GM21367 (cell line): ENCODE measurements around the gene KHDRBS1.
"Not testable (repeated sequence)": the region's sequence is repeated elsewhere in the genome, so short reads cannot be mapped to it uniquely, and the experiment has no call there.

ENCODE experiments used
- ATAC-seq: cut with Tn5 transposase; IDR thresholded peaks from one replicate; pipeline ENCODE4 v1.9.1; 2021; ENCODE audit not compliant: unreplicated experiment

KHDRBS1 gene

GRCh38 chr1:32013386-32014198 lies at the start of gene KHDRBS1:
TSS of gene KHDRBS1 (plus strand) at chr1:32013868. CDS start at chr1:32013996, 128 bp downstream.
- peak; percentile 70 for ATAC-seq

DNA sequence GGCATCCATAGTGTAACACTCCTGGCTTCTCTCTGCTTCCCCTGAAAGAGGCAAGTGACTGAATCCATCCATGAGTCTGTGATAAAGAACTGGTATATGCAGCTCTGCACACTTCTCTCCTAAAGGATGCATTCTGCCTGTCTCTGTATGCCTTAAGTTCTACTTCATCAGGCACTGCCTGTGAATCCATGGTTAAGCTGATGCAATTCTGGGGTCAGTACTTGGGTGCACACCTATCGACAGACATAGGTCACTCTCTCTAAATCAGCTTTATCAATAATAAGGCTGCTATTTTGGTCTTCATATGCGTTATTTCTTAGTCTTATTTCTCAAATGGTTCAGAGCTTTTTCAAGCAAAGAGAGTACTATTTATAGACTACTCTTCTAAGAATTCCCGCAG lies 42.8 kb upstream of the KHDRBS1 start:
- ATAC-seq, result no peak

DNA sequence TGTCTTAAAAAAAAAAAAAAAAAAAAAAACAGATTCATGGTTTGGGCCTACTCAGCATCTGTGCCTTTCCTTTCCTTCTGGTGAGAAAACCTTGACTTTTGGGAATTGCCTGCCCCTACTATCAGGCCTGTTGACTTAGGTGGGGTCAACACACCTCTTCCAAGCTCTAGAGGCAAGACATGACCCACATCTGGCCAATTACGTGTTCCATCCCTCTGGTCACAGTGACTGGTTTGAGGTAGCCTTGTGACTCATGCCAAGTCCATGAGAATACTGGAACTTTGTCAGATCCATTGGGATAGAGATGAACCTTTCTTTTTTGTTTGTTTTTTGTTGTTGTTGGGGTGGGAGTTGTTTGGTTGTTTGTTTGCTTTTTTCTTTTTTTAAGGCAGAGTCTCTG lies 37.3 kb upstream of the KHDRBS1 start:
- ATAC-seq, result no peak

- ATAC-seq, result no peak
Measured at GRCh38 chr1:31977385-31978131, 36.1 kb upstream of the KHDRBS1 start.

DNA sequence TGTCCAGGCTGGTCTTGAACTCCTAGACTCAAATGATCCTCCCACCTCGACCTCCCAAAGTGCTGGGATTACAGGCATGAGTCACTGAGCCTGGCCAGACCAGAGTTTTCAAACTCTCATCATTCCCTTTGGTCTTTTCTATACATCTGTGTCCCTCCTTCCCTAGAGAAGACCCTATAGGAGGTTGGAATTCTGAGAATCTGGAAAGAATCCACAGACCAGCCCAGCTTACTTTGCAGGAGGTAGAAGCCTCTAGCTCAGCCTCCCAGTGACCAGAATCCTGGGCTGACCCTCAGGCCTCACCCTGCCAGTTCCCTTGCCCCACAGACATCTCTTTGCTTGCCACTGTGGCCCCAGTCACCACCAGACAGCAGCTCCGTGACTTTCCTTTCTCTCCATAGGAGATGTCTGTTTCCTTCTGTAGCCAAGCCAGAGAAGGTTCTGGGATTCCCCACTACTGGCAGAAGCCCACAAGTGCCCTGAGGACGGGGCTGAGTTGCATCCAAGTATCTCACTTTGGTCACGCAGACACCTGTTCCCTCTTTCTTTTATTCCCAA lies 34.7 kb upstream of the KHDRBS1 start:
- no peak for ATAC-seq

DNA sequence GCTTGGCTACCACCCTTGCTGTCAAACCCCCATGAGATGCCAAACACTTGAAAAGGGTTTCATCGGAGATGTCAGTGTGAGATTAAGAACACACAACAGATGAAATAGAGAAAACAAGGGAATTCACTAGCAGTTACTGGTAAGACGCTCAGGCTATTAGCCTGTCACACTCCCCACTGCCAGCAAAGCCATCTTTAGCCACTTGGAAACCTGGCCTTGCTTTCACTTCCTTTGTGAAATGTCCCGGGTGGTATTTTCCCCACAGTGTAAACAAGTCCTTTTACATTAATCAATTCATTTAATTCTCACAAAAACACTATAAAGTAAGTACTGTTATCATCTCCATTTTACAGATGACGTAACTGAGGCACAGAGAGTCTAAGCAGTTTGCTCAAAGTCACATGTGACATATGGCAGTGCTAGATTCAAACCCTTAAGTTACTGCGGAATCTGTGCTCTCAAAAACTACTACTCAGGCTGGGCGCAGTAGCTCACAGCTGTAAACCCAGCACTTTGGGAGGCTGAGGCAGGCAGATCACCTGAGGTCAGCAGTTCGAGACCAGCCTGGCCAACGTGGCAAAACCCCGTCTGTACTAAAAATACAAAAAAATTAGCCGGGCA lies 32.7 kb upstream of the KHDRBS1 start:
- no peak for ATAC-seq

- no peak for ATAC-seq
Measured at GRCh38 chr1:31981456-31981839, 32.2 kb upstream of the KHDRBS1 start.

DNA sequence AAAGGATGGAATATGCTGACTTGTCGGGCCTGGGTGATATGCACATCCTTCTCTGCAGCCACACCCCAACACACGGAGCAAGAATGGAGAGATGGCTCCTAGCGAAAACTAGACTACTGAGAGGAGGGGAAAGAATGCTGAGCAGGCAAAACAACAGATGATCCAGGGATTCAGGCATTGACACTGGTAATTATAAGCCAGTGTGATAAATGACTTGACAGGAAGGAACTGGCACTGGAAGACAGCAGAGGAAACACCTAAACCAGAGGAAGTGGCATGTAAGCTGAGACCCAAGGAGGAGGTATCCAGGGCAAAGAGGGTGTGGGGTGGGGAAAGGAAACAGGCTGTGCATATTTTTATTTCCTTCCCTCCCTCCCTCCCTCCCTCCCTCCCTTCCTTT lies 31.7 kb upstream of the KHDRBS1 start:
- no peak for ATAC-seq

DNA sequence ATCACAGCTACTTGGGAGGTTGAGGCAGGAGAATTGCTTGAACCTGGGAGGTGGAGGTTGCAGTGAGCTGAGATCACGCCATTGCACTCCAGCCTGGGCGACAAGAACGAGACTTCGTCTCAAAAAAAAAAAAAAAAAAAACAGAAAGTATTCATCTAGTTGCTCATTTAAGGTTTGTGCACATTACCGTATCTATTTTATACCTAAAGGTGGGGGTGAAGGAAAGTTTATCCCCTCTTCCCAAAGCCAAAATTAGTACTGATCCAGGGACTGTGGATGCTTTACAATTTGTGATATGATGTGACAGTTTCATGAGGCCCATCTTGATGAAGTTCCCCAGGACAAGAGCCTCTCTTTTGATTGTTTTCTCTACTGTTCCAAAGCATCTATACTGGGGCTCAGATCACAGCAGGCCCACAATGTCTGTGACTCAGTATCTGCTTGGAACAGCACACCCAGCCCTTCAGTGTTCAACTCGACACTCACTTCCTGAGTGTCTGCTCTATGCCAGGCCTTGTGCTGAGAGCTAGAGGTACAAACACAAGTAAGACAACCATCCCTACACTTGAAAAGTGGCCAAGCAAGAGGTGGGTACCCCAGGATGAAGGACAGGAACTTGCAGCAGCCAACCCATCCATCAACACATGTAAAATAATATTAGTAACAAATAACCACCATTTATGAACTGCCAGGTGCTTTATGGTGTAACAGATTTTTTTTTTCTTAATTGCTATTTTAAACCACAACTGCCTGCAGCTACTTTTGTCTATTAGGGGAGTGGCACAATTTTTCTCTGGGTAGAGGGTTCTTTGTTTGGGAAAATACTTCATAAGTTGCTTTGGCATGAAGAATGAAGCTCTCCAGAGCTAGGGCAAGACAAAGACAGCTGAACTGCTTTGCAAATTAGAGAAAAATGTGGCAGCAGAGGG lies 29.0 kb upstream of the KHDRBS1 start:
- ATAC-seq, result no peak

- no peak for ATAC-seq
Measured at GRCh38 chr1:31985430-31985829, 28.2 kb upstream of the KHDRBS1 start.

- ATAC-seq, result no peak
Measured at GRCh38 chr1:31987135-31987619, 26.5 kb upstream of the KHDRBS1 start.

GRCh38 chr1:31989964-31990363 lies 23.7 kb upstream of the KHDRBS1 start:
- ATAC-seq, result no peak

DNA sequence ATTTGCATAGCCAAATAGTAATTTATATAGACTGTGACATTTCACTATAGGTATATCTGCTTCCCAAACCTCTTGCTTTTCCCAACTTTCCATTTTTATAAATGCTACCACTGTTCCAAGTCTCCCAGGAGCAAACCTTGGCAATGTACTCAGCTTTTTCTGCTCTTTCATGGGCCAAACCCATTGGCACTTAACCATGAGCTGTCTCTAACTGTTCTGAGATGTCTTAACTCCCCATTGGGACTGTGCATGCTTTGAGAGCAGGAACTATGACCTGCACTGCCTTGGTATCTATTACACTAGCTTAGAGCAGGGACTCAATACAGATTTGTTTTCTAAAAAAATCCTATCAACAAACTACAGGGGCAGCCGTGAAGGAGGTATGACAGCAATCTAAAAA lies 22.5 kb upstream of the KHDRBS1 start:
- no peak for ATAC-seq

GRCh38 chr1:31995263-31995662 lies 18.4 kb upstream of the KHDRBS1 start:
- ATAC-seq, result no peak

DNA sequence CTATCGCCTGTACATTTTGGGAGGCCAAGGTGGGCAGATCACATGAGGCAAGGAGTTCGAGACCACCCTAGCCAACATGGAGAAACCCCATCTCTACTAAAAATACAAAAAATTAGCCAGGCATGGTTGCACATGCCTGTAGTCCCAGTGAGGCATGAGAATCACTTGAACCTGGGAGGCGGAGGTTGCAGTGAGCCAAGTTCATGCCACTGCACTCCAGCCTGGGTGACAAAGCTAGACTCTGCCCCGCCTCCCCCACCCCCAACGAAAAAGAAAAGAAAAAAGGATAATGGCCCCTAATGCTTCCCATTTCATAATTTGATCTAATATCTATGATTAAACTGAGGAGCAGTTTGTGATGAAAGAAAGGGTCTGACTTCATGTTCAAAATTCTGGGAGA lies 17.5 kb upstream of the KHDRBS1 start:
- not testable (repeated sequence) for ATAC-seq

DNA sequence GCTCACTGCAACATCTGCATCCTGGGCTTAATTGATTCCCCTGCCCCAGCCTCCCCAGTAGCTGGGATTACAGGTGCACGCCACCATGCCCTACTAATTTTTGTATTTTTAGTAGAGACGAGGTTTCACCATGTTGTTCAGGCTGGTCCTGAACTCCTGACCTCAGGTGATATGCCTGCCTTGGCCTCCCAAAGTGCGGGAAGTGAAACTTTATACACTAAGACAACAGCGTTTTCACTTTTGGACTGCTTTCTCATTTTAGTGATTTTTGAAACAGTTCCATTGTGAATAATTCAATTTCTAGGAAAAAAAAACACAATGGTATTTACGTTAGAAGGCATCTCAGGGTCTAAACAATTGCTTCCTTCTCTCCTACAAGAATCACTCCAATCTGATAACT lies 11.8 kb upstream of the KHDRBS1 start:
- no peak for ATAC-seq

- not testable (repeated sequence) for ATAC-seq
Measured at GRCh38 chr1:32002285-32002684, 11.4 kb upstream of the KHDRBS1 start.

DNA sequence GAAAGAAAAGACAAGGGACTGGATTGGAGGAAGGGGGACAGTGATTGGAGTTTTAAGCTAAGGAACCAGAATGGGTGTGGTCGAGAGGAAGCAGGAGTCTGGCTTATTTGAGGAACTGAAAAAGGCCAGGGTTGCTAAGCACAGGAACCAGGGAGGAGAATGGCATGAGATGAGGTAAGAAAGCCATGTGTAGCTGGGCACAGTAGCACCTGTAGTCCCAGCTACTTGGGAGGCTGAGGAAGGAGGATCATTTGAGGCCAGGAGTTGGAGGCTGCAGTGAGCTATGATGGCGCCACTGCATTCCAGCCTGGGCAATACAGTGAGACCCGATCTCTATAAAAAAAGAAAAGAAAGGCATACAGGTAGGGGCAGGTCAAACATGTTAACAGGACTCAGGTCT lies 8.1 kb upstream of the KHDRBS1 start:
- ATAC-seq, result no peak

GRCh38 chr1:32007591-32007940 lies 6.1 kb upstream of the KHDRBS1 start:
- ATAC-seq, result no peak

GRCh38 chr1:32010246-32010645 lies 3.4 kb upstream of the KHDRBS1 start:
- ATAC-seq, result no peak
